ENCODE results near the gene SPEN. TPM values are rescaled to one million over a fixed set of nuclear protein-coding genes. Genes with fewer than 3 reads are reported as not detected.

Gene SPEN
- total and polyA plus RNA-seq, 9 of the 15 experiments (the other 6 are each of a cell fraction or from before 2014, with no cell fraction given): 5.7 to 87.5 (median 27.2) TPM

GRCh38 chr1:15848929-15849774 lies 1.6 kb downstream of the SPEN start (continued):
- TF ChIP-seq TFAP4 (CRISPR knock-in tag; IDR thresholded peaks at IDR 0.05; ENCODE audit: borderline replicate concordance) (peak; percentile 53; the same call in 1 of the 2 replicates), POLR2AphosphoS5 (IDR thresholded peaks at IDR 0.05; ENCODE audit: control insufficient read depth, insufficient read depth, low read depth, low read length) (peak; percentile 87), ZNF253 (CRISPR knock-in tag; conservative IDR thresholded peaks at IDR 0.05) (no peak), ZNF518B (CRISPR knock-in tag; IDR thresholded peaks at IDR 0.05) (no peak), KHSRP (IDR thresholded peaks at IDR 0.05) (no peak), MYNN (IDR thresholded peaks at IDR 0.05) (no peak), MYNN (CRISPR knock-in tag; IDR thresholded peaks at IDR 0.05) (no peak), KLF10 (CRISPR knock-in tag; IDR thresholded peaks at IDR 0.05) (no peak), MAZ (CRISPR knock-in tag; conservative IDR thresholded peaks at IDR 0.05 in 1 of 2, IDR thresholded peaks at IDR 0.05 in 1 of 2) (peak in 1 of 2 experiments; percentile 39; a peak in 1 of 4 replicates), ZBTB8A (IDR thresholded peaks at IDR 0.05; ENCODE audit: partially characterized antibody) (no peak), BRF2 (IDR thresholded peaks at IDR 0.05; ENCODE audit: borderline replicate concordance, insufficient read depth, insufficient read length) (no peak), CXXC5 (CRISPR knock-in tag; IDR thresholded peaks at IDR 0.05) (peak; percentile 62), ZNF395 (CRISPR knock-in tag; IDR thresholded peaks at IDR 0.05) (peak; percentile 77), ZNF695 (CRISPR knock-in tag; IDR thresholded peaks at IDR 0.05) (no peak), BHLHE40 (IDR thresholded peaks at IDR 0.05; ENCODE audit: low read length) (no peak), NCOA4 (IDR thresholded peaks at IDR 0.05; ENCODE audit: partially characterized antibody) (no peak), ZFP36 (IDR thresholded peaks at IDR 0.05; ENCODE audit: low read depth, low read length, partially characterized antibody) (no peak), TFAM (CRISPR knock-in tag; conservative IDR thresholded peaks at IDR 0.05) (no peak), RUNX1 (IDR thresholded peaks at IDR 0.05; ENCODE audit: low read depth) (no peak), ELF1 (tag; IDR thresholded peaks at IDR 0.05) (no peak), ZNF175 (CRISPR knock-in tag; IDR thresholded peaks at IDR 0.05; ENCODE audit: low read depth) (no peak), MCM2 (IDR thresholded peaks at IDR 0.05; ENCODE audit: low read depth) (no peak)

All from K562 (cell line).